NCI-H2227 (cell line): ENCODE results near the gene ZNF214.
"Not testable (repeated sequence)": the region's sequence is repeated elsewhere in the genome, so short reads cannot be mapped to it uniquely, and the experiment has no call there.

ENCODE experiments used
- DNase-seq: peaks from one replicate; lab custom pipeline; 2025; ENCODE audit not compliant: unreplicated experiment; lab: John Stamatoyannopoulos, UW

Gene ZNF214

DNA sequence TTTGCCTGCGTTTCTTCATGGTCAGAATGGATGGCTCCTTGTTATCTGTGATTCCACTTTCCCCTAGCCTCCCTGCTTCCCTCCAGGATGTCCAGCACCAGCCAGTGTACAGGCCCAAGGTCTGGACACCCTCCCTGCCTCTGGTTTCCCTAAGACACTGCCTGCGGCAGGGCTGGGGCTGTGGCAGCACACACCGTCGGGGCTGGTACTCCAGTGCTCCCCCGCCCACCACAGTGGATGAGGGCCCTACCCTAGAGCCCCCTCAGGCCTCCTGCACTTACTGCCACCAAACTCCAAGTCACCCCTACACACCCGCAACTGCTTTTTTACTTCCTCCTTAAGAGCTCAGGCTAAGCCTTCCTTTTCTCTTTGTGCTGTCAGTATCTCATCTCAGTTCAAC lies 28.9 kb downstream of the ZNF214 start:
- no peak for DNase-seq

DNA sequence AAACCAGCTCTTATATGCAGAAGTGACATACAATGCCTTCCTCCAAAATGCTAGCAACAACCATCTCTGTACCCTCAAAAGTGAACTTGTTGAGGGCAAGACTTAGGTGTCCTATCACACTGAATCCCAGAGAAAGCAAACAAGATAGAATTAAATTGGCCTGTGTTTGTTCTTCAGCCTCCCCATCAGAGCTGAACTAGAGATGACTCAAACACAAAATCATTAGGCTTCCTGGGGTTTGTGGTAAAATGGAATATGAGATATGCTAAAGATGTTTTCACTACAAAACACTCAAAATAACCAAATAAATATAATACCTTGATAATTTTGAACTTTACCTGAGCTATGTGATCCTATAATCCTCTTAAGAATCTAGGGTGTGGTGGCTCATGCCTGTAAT lies 31.6 kb downstream of the ZNF214 start:
- no peak for DNase-seq

DNA sequence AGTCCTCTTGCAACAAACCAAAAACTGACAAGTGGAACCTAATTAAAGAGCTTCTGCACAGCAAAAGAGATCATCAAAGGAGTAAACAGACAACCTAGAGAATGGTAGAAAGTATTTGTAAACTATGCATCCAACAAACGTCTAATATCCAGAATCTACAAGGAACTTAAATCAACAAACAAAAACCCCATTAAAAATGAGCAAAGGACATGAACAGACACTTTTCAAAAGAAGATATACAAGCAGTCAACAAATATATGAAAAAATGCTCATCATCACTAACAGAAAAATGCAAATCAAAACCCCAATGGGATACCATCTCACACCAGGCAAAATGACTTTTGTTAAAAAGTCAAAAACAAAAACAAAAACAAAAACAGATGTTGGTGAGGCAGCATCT lies 33.7 kb downstream of the ZNF214 start:
- no peak for DNase-seq

DNA sequence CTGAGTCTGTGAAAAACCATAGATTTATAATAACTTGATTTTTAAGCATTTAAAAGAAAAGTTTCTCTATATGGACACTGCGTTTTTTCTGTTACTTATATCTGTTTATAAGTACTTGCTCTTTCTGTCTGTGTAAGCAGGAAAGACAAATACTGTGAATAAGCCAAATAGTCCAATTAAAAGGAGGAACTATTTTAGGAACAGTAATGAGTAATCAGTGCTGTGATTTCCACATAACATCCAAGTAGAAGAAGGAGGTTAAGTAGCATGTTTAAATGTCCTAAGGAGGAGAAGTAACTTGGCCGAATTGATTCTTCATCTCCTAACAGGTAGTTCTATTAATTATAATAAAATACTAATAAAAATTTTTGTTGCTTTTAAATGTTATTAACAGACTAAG lies 40.8 kb downstream of the ZNF214 start:
- DNase-seq = no peak

DNA sequence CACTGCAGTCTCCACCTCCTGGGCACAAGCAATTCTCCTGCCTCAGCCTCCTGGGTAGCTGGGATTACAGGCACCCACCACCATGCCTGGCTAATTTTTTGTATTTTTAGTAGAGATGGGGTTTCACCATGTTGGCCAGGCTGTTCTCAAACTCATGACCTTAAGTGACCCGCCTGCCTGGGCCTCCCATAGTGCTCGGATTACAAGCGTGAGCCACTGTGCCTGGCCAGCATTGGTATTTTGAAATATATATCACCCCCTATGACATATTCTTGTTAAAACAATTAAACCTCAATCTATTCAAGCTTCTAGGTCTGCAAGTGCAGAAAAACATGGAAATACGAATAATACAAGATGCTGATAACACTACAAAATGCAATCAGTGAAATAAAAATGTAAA lies 50.3 kb downstream of the ZNF214 start:
- DNase-seq = not testable (repeated sequence)

DNA sequence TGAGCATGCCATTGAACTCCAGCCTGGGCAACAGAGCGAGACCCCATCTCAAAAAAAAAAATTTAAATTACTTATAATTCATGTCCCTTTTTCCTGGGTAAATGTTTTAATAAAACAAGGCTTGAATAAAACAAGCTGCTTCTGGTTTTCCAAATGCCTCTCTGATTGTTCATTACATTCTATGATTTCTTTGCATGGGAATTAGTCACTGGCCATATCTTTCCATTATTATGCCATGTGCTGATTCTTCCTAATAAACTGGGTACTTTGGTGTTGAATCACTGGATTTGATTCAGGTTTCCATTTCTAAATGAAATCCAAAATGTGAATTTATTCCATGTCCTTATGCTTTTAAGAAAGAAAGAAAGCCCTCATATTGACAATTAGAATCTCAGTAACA lies 51.3 kb downstream of the ZNF214 start:
- DNase-seq = no peak

DNA sequence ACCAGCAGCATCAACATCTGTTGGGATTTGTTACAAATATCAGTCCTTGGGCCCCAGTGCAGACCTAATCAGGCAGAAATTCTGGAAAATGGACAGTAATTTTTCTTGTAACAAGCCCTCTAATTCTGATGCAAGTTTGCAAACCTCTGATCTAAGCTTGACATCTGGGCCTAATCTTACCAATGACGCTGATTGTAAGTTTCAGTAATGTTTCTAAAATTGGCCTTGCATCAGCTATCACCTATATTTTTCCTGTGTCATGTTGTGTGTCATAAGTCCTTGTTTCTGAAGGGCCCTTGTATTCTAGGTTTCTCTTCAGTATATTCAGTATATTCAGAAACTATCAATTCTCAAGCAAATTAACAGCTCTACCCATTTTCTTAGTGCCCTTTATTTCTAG lies 57.5 kb downstream of the ZNF214 start:
- no peak for DNase-seq

DNA sequence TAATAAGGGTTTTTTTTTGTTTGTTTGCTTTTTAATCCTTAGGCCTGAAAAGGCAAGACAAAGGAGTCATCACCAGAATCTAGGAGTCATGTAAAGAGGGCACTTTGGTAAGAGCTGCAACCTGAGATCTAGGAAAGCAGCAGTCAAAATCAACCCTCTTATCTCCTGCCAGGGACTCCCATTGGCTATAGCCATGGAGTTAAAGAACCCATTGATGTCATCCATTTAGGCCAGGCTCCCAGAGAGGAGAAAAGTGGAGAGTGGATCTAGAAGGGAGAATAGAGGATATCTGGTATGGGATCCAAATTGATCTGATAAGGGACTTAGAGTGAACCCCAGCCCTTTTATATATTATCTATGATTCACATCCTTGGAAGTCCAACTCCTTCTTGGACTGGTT lies 58.0 kb downstream of the ZNF214 start:
- no peak for DNase-seq

DNA sequence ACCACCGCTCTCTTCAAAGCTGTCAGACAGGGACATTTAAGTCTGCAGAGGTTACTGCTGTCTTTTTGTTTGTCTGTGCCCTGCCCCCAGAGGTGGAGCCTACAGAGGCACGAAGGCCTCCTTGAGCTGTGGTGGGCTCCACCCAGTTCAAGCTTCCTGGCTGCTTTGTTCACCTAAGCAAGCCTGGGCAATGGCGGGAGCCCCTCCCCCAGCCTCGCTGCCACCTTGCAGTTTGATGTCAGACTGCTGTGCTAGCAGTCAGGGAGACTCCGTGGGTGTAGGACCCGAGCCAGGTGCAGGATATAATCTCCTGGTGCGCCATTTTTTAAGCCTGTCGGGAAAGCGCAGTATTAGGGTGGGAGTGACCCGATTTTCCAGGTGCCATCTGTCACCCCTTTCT lies 65.9 kb downstream of the ZNF214 start:
- not testable (repeated sequence) for DNase-seq
